ENCODE data around the gene GRN. TPM values are rescaled to one million over a fixed set of nuclear protein-coding genes. Genes with fewer than 3 reads are reported as not detected.
A peak's percentile ranks its signal among the peaks of the same experiment; 100 is the strongest.

GRN gene
- total and polyA plus RNA-seq, 2 of the 13 experiments (the other 11 are each of a cell fraction or from before 2014, with no cell fraction given): 86.6 to 143 TPM

GRCh38 chr17:44374306-44375195, 29.4 kb downstream of the GRN start (continued):
- TF ChIP-seq SP1 (IDR thresholded peaks at IDR 0.05) (no peak), SP1 (CRISPR knock-in tag; IDR thresholded peaks at IDR 0.05) (peak; percentile 30), MXD1 (CRISPR knock-in tag; IDR thresholded peaks at IDR 0.05) (no peak; the same call in 1 of the 2 replicates), GABPA (IDR thresholded peaks at IDR 0.05; ENCODE audit: low read depth, low read length) (no peak), GABPA (CRISPR knock-in tag; IDR thresholded peaks at IDR 0.05; ENCODE audit: low read depth) (no peak), ZNF614 (CRISPR knock-in tag; IDR thresholded peaks at IDR 0.05; ENCODE audit: borderline replicate concordance) (no peak), NFKBIZ (CRISPR knock-in tag; IDR thresholded peaks at IDR 0.05) (no peak), NR2C2 (CRISPR knock-in tag; IDR thresholded peaks at IDR 0.05; ENCODE audit: borderline replicate concordance) (0 out of 2 replicates have a peak, but pooled peaks have one; percentile 19), ZNF33A (CRISPR knock-in tag; IDR thresholded peaks at IDR 0.05; ENCODE audit: borderline replicate concordance) (no peak), ZNF800 (CRISPR knock-in tag; IDR thresholded peaks at IDR 0.05) (no peak), ZNF788 (CRISPR knock-in tag; IDR thresholded peaks at IDR 0.05; ENCODE audit: borderline replicate concordance) (peak; percentile 51), SMYD3 (CRISPR knock-in tag; IDR thresholded peaks at IDR 0.05) (no peak), CCDC6 (CRISPR knock-in tag; IDR thresholded peaks at IDR 0.05) (no peak), AKAP8 (CRISPR knock-in tag; IDR thresholded peaks at IDR 0.05) (no peak), E2F1 (CRISPR knock-in tag; IDR thresholded peaks at IDR 0.05) (no peak), SMARCE1 (IDR thresholded peaks at IDR 0.05; ENCODE audit: borderline replicate concordance) (no peak), EED (CRISPR knock-in tag; IDR thresholded peaks at IDR 0.05) (peak; percentile 43; the same call in 1 of the 2 replicates), ZNF792 (CRISPR knock-in tag; IDR thresholded peaks at IDR 0.05) (no peak), ZNF790 (CRISPR knock-in tag; IDR thresholded peaks at IDR 0.05; ENCODE audit: borderline replicate concordance) (no peak), ZNF432 (CRISPR knock-in tag; IDR thresholded peaks at IDR 0.05; ENCODE audit: borderline replicate concordance) (no peak), SMC3 (IDR thresholded peaks at IDR 0.05; ENCODE audit: low read length) (no peak), SOX6 (IDR thresholded peaks at IDR 0.05) (no peak), SOX6 (CRISPR knock-in tag; IDR thresholded peaks at IDR 0.05) (no peak; the same call in 1 of the 2 replicates), ERF (CRISPR knock-in tag; IDR thresholded peaks at IDR 0.05) (no peak), PLSCR1 (CRISPR knock-in tag; IDR thresholded peaks at IDR 0.05; ENCODE audit: borderline replicate concordance) (no peak), ZMYM3 (CRISPR knock-in tag; IDR thresholded peaks at IDR 0.05) (no peak), ASH2L (IDR thresholded peaks at IDR 0.05; ENCODE audit: insufficient read length, low read depth, low read length) (no peak), ZNF20 (CRISPR knock-in tag; IDR thresholded peaks at IDR 0.05) (no peak), PHF5A (CRISPR knock-in tag; IDR thresholded peaks at IDR 0.05; ENCODE audit: low read depth, unreplicated experiment) (no peak)
